OCI-LY3 (cell line): ENCODE results near the gene IFI35.

Experiments
- H2AFZ ChIP-seq: fragments of 200-600, 300-600 bp; shearing (Covaris generic); 2 replicates; pipeline ENCODE4 v1.6.0; 2014; ENCODE audit warnings: antibody characterized with exemption, low read depth, low read length
- H3K27ac ChIP-seq: fragments of 200-600, 300-600 bp; sonication (generic); 2 replicates; pipeline ENCODE4 v1.5.1; 2014; ENCODE audit warnings: mild to moderate bottlenecking, low read length, moderate library complexity, mixed read lengths
- H3K27me3 ChIP-seq: fragments of 200-600, 300-600 bp; sonication (generic); 2 replicates; pipeline ENCODE4 v1.6.1; 2014; ENCODE audit warnings: low read depth, low read length, mixed read lengths
- H3K36me3 ChIP-seq: fragments of 200-600, 300-600 bp; sonication (generic); replicated peaks from 2 replicates; pipeline ENCODE3; 2014; ENCODE audit warnings: low read depth, low read length, mixed read lengths
- H3K4me1 ChIP-seq: fragments of 300-600, 200-600 bp; sonication (generic); 2 replicates; pipeline ENCODE4 v1.6.1; 2014; ENCODE audit warnings: low read length, mixed read lengths
- H3K4me2 ChIP-seq: fragments of 200-600, 300-600 bp; sonication (generic); 2 replicates; pipeline ENCODE4 v1.6.1; 2014; ENCODE audit warnings: low read length, mixed read lengths
- H3K4me3 ChIP-seq: fragments of 300-600, 200-600 bp; sonication (generic); 2 replicates; pipeline ENCODE4 v1.5.1; 2014; ENCODE audit warnings: antibody characterized with exemption, mild to moderate bottlenecking, low read length, moderate library complexity
- H3K79me2 ChIP-seq: fragments of 300-600, 200-600 bp; shearing (Covaris generic); 2 replicates; pipeline ENCODE4 v1.6.1; 2014; ENCODE audit warnings: mild to moderate bottlenecking, low read length, mixed read lengths
- H3K9ac ChIP-seq: fragments of 300-600, 200-600 bp; shearing (Covaris generic); 2 replicates; pipeline ENCODE4 v1.6.0; 2014; ENCODE audit warnings: mild to moderate bottlenecking, low read length, moderate library complexity
- H3K9me3 ChIP-seq: fragments of 200-600, 300-600 bp; shearing (Covaris generic); 2 replicates; pipeline ENCODE4 v1.6.1; 2014; ENCODE audit warnings: low read length, mixed read lengths; ENCODE audit not compliant: insufficient read depth
- H4K20me1 ChIP-seq: fragments of 200-600, 300-600 bp; sonication (generic); 2 replicates; pipeline ENCODE4 v1.6.1; 2016; ENCODE audit warnings: low read length, mixed read lengths; ENCODE audit not compliant: insufficient read depth
- CTCF ChIP-seq: fragments of 200-600, 300-600 bp; sonication (generic); IDR thresholded peaks from 2 replicates; pipeline ENCODE4 v1.5.1; 2014; ENCODE audit warnings: antibody characterized with exemption, low read length, low read depth
- EZH2phosphoT487 ChIP-seq: fragments of 200-600 bp; shearing (Covaris generic); IDR thresholded peaks from 2 replicates; pipeline ENCODE4 v1.6.1; 2018; ENCODE audit warnings: antibody characterized with exemption, mixed run types, low read depth

The IFI35 gene

GRCh38 chr17:43033948-43034881 lies 27.6 kb downstream of the IFI35 start:
- Histone ChIP-seq H3K36me3 (no peaks in the 10 kb centered on the region), H3K27me3 (no peaks in the 10 kb centered on the region), H4K20me1 (no peaks in the 10 kb centered on the region), H3K4me2 (no peak overlapping the region), H3K9me3 (no peaks in the 10 kb centered on the region), H3K9ac (no peak overlapping the region), H3K4me1 (no peaks in the 10 kb centered on the region), H3K4me3 (no peak overlapping the region), H3K27ac (no peak overlapping the region), H2AFZ (no peak overlapping the region), H3K79me2 (no peaks in the 10 kb centered on the region)
- TF ChIP-seq EZH2phosphoT487 (no peak), CTCF (no peak)

- Histone ChIP-seq H3K9ac (no peak overlapping the region), H3K79me2 (no peaks in the 10 kb centered on the region), H2AFZ (no peak overlapping the region), H4K20me1 (no peaks in the 10 kb centered on the region), H3K4me3 (no peak overlapping the region), H3K9me3 (no peaks in the 10 kb centered on the region), H3K4me2 (no peak overlapping the region), H3K4me1 (no peaks in the 10 kb centered on the region), H3K27me3 (no peaks in the 10 kb centered on the region), H3K27ac (no peak overlapping the region), H3K36me3 (no peaks in the 10 kb centered on the region)
- TF ChIP-seq CTCF, result no peak
- TF ChIP-seq EZH2phosphoT487, result no peak
Measured at GRCh38 chr17:43034894-43035293, 28.3 kb downstream of the IFI35 start.

GRCh38 chr17:43039646-43040045 lies 33.1 kb downstream of the IFI35 start:
- no peak overlapping the region for H3K27ac ChIP-seq
- H3K27me3 ChIP-seq, result no peaks in the 10 kb centered on the region
- no peaks in the 10 kb centered on the region for H3K9me3 ChIP-seq
- H3K79me2 ChIP-seq, result no peaks in the 10 kb centered on the region
- no peak overlapping the region for H3K4me3 ChIP-seq
- no peak overlapping the region for H3K9ac ChIP-seq
- H3K4me1 ChIP-seq, result no peaks in the 10 kb centered on the region
- no peak for TF ChIP-seq CTCF
- TF ChIP-seq EZH2phosphoT487, result no peak
- H4K20me1 ChIP-seq, result no peaks in the 10 kb centered on the region
- H3K36me3 ChIP-seq, result peaks cover 17% of the 10 kb centered on the region
- no peak overlapping the region for H2AFZ ChIP-seq
- H3K4me2 ChIP-seq, result no peak overlapping the region

GRCh38 chr17:43040655-43041054 lies 34.1 kb downstream of the IFI35 start:
- Histone ChIP-seq H3K79me2 (no peaks in the 10 kb centered on the region), H3K4me3 (no peak overlapping the region), H3K27ac (no peak overlapping the region), H2AFZ (no peak overlapping the region), H3K9ac (no peak overlapping the region), H3K36me3 (peaks cover 22% of the 10 kb centered on the region), H3K27me3 (no peaks in the 10 kb centered on the region), H3K4me2 (no peak overlapping the region), H3K9me3 (no peaks in the 10 kb centered on the region), H3K4me1 (no peaks in the 10 kb centered on the region), H4K20me1 (no peaks in the 10 kb centered on the region)
- TF ChIP-seq EZH2phosphoT487 (no peak), CTCF (no peak)
